ENCODE results near the gene ATXN10.

ATXN10 gene

DNA sequence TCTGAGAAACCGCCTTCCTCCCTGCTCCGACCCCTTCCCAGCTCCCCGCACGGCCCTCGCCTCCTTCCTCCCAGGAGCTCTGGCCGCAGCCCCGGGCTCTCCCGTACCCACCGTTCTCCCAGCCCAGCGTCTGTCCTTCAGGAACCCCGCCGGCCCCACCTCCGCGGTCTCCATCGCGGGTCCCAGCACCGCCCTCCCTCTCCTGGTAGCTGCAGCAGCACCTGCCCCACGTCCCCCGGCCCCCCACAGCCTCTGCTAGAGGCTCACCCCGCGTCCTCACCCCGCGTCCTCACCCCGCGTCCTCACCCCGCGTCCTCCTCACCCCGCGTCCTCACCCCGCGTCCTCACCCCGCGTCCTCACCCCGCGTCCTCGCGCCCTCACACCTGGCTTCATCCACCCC is 219.4 kb downstream of the ATXN10 start:
- DNase-seq (ENCODE audit: low read depth in 2 of 2) = no peak

DNA sequence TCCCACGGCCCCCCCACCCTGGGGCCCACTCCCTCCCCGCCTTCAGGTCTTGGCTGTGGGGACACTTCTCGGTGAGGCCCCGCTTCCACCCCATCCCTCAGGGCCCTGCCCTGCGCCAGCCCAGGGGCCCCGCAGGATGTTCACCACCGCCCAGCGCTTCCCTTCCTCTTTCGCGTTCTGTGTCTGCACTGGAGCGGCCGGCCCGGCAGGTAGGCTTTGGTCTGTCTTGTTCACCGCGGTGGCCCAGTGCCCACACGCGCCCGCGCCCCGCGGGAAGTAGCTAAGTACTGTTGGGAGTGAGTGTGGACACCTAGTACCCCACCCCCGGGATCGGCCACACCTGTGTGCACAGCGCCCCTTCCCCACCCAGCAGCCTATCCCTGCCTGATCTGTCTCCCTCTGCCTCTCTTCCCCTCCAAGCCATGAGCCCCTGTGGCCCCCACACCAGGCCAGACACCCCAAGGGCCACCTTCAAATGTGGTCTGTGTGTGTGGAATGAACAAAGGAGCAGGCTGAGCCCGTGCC is 219.9 kb downstream of the ATXN10 start:
- DNase-seq (ENCODE audit: low read depth in 2 of 2) = no peak

DNA sequence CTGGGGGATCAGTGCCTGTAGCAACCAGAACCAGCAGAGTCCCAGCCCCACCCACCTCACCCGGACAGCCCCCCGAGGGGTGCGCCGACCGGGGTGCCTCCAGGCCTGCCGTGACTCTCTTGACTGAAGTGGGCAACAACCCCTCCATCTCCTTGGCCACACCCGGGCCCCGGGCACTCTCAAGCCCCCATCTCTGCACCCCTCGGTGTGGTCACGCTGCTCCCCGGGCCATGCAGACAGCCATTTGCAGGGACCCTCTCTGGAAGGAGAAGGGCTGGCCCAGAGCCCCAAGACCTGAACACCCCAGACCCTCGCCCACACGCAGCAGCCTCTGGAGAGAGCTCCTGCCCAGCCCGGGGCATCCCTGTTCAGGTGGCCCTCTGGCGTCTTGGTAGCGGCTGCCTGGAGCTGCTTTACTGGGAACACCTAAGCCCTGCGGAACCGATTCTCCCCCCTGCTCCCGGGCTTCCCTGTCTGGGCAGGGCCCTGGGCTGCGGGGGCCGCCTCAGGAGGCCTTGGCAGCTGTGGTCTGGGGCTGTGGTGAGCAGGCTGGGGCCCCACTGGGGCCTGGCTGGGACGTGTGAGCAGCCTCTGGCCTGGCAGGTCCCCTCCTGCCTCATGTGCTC is 220.5 kb downstream of the ATXN10 start:
- no peak for DNase-seq (ENCODE audit: low read depth in 2 of 2)

DNA sequence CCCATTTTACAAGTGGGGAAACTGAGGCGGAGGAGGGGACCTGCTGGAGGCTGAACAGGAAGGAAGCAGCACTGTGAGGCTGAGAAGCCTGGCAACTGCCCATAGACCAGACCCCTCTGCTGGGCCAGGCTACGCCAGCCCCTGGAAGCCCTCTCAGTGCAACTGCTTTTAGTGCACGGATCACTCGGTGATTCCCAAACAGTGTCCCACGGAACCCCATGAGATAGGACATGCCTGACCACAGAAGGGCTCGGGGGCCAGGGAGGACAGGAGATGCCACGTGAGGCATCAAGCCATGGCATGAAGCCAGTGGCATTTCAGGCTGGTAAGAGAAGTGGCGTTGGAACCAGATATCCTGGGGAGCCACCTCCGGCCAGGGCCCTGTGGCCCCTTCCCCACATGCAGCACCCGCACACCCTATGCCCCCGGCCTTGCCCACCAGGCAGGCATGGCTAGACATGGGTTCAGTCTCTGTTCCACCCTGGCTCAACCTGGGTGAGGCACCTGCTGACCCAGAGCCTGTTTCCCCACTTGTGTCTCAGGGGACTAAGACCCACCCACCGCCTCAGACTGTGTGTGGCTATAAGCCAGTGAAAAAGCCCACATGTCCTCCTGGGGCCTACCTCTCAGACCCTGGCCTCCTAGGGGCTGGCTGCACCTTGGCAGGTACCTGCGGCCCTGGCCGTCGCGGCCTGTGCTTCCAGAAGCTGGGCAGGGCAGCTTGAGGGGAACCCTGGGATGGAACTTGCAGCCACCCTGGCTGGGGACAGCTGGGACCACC is 221.2 kb downstream of the ATXN10 start:
- no peak for DNase-seq (ENCODE audit: low read depth in 2 of 2)

DNA sequence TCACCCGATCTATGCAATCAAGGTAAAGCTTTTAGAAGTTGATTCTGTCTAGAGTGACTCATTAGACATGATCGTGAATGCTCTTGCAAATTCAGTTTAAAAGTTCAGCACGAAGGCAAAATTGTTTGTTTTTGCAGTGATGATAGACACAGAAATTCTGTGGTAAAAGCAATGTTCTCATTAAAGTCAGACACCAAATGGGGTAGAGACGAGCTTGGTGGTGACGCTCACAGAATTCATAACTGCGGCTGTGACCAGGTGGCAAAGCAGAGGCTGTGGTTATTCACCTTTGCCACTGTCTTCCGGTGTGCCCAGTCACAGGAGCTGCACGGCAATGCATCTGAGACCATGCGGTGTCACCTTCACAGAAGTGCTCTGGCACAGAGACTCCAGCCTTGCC is 221.9 kb downstream of the ATXN10 start:
- no peak for DNase-seq (ENCODE audit: low read depth in 2 of 2)

All from fibroblast of skin of left quadriceps (primary cell).